Heart left ventricle (tissue), 16 donors: ENCODE results near the gene TNRC6C. TPM values are rescaled to one million over a fixed set of nuclear protein-coding genes. Genes with fewer than 3 reads are reported as not detected.

ENCODE experiments used
- ATAC-seq, 4 donors: fragments of 200-7000 bp; cut with Tn5 transposase; one replicate each; pipeline ENCODE4 v1.9.1; 2020 to 2022; ENCODE audit warnings: moderate library complexity in 4 of 4, mild to moderate bottlenecking in 3 of 4, moderate number of reproducible peaks in 1 of 4
- DNase-seq, 5 donors: peaks; one replicate each; pipeline ENCODE4 v3.0.0-alpha.2; 2020
- H3K27ac ChIP-seq, 12 donors: fragments of 200-600 bp; sonication (generic) in 4 of 12; one replicate each; pipeline versions ENCODE4 v1.5.0 to v1.8.0; 2016 to 2022; ENCODE audit warnings: mild to moderate bottlenecking in 2 of 12
- H3K27me3 ChIP-seq, 9 donors: fragments of 200-600 bp; sonication (generic) in 2 of 9; one replicate each; pipeline versions ENCODE4 v1.5.1 to v1.8.0; 2016 to 2022; ENCODE audit warnings: mild to moderate bottlenecking in 3 of 9
- H3K36me3 ChIP-seq, 9 donors: fragments of 200-600 bp; sonication (generic) in 2 of 9; one replicate each; pipeline versions ENCODE4 v1.5.0 to v1.8.0; 2018 to 2022; ENCODE audit warnings: mild to moderate bottlenecking in 2 of 9
- H3K4me1 ChIP-seq, 12 donors: fragments of 200-600 bp; sonication (generic) in 4 of 12; one replicate each; pipeline versions ENCODE4 v1.5.0 to v1.8.0; 2016 to 2022; ENCODE audit warnings: mild to moderate bottlenecking in 3 of 12
- H3K4me3 ChIP-seq, 12 donors: fragments of 200-600 bp; sonication (generic) in 4 of 12; one replicate each; pipeline versions ENCODE4 v1.5.0 to v1.8.0; 2017 to 2022; ENCODE audit warnings: mild to moderate bottlenecking in 9 of 12, moderate library complexity in 4 of 12
- H3K9me3 ChIP-seq, 12 donors: fragments of 200-600 bp; sonication (generic) in 4 of 12; one replicate each; pipeline versions ENCODE4 v1.5.0 to v1.8.0; 2016 to 2022; ENCODE audit warnings: mild to moderate bottlenecking in 1 of 12
- CTCF ChIP-seq, 12 donors: fragments of 200-600 bp; sonication (generic) in 4 of 12; IDR thresholded peaks; one replicate each; pipeline versions ENCODE4 v1.5.0 to v1.8.0; 2018 to 2022; ENCODE audit warnings: antibody characterized with exemption in 12 of 12, mild to moderate bottlenecking in 5 of 12
- POLR2A ChIP-seq, 2 donors: fragments of 450-650 bp; IDR thresholded peaks; one replicate each; pipeline ENCODE4 v1.6.1; 2017; ENCODE audit warnings: antibody characterized with exemption in 2 of 2, mild to moderate bottlenecking in 2 of 2, moderate library complexity in 2 of 2
- WGBS, 4 donors: extraction: QIAGEN DNeasy Blood & Tissue Kit in 2 of 4; methylation state at CpG; one replicate each; pipeline versions ENCODE4 v1.1.5 to v1.1.7; 2013 to 2018; 5-methylcytosine and 5-hydroxymethylcytosine counted together
- intact Hi-C, 10 donors: fragments of 100-400 bp; cut with DNase I; formaldehyde crosslinking; loops; one replicate each; pipeline versions ENCODE4 v1.11.1 to v1.14.2; 2022
- polyA plus RNA-seq, 2 donors: library from polyadenylated mRNA; stranded (reverse); fragments of 200-250 nt; gene quantifications; one replicate each; pipeline ENCODE4 v1.2.3, GENCODE V29; 2013
- total RNA-seq, 9 donors: library from RNA; depleted of rRNA in 2 of 9; stranded (reverse); fragments of >200 nt in 2 of 9; fragmentation: NEBNext Ultra II Directional in 3 of 9; extraction: Animal tissue kit (Norgen Biotek cat#: 25700) in 3 of 9; gene quantifications; one replicate each; pipeline versions ENCODE4 v1.1.0 to v1.2.4, GENCODE V29; 2016 to 2023
- donor health status: ischemic (EF 13 %, LVEDD 7.1; RV severe dilation, severe dysfunction).
- donor health status: healthy with polysubstance abuse.
- donor health status: DM: no; HTN: yes; CAD: no.
- donor health status: DM: no; HTN: no; CAD: no.
- donor health status: ischemic (EF 25% LVEDD 6.9; RV normal size, moderate dysfunction).
- donor health status: ischemic (EF 25% LVEDD 5.7; RV mildly dilated, moderate dysfunction).
- donor health status: healthy.
- donor health status: DM: yes; HTN: yes; CAD: no.
- donor health status: ischemic (EF 35%, LVEDD 5.7; RV mildly dilated, moderate dysfunction).
- donor health status: nonischemic (EF 11% LVEDD 7.7; RV severe dilation, severe dysfunction).
- donor health status: DM: yes; HTN: yes; CAD: no.
- donor health status: PGD.
- donor health status: ischemic (EF 29% LVEDD 5.4; RV normal size, mild dysfunction).
- donor health status: nonischemic (EF 23%, LVEDD 6.1; RV moderate dilation, normal function).

TNRC6C gene
- total and polyA plus RNA-seq, 11 donors, result 7.7 to 24.7 (median 19.0) TPM

- ATAC-seq (peak in 1 of 4 donors; percentile 45), DNase-seq (no peak)
- no peaks in the 10 kb centered on the region for H3K9me3 ChIP-seq
- TF ChIP-seq CTCF (IDR thresholded peaks at IDR 0.05), result no peak
- TF ChIP-seq POLR2A (IDR thresholded peaks at IDR 0.05), result no peak
- 88 to 94% (median 92%) methylated on average over 6 of the region's 6 CpGs for WGBS, 4 donors
- intact Hi-C loops, result no loop called here
- H3K27ac ChIP-seq, result no peak overlapping the region
- H3K27me3 ChIP-seq, result peaks cover 0 to 15% (median 0%) of the 10 kb centered on the region in 9 donors
- H3K4me1 ChIP-seq, result peaks cover 0 to 5% (median 0%) of the 10 kb centered on the region in 12 donors
- H3K36me3 ChIP-seq, result no peaks in the 10 kb centered on the region
- H3K4me3 ChIP-seq, result no peak overlapping the region
Observed at GRCh38 chr17:77946900-77947645, 11.4 kb upstream of the TNRC6C start.

GRCh38 chr17:77948690-77949114, 9.8 kb upstream of the TNRC6C start:
- WGBS, 4 donors, result 8 to 24% (median 21%) methylated on average over 3 of the region's 3 CpGs
- peaks cover 0 to 16% (median 0%) of the 10 kb centered on the region in 9 donors for H3K27me3 ChIP-seq

GRCh38 chr17:77951123-77951522, 7.4 kb upstream of the TNRC6C start:
- no peak for DNase-seq
- H3K4me1 ChIP-seq, result peaks cover 0 to 5% (median 0%) of the 10 kb centered on the region in 12 donors
- ATAC-seq, result no peak
- no peak for TF ChIP-seq POLR2A (IDR thresholded peaks at IDR 0.05)
- 77 to 82% (median 79%) methylated on average over 5 of the region's 5 CpGs for WGBS, 4 donors
- no peak overlapping the region for H3K27ac ChIP-seq
- no peaks in the 10 kb centered on the region for H3K9me3 ChIP-seq
- H3K4me3 ChIP-seq, result no peak overlapping the region
- H3K36me3 ChIP-seq, result no peaks in the 10 kb centered on the region
- H3K27me3 ChIP-seq, result peaks cover 0 to 18% (median 0%) of the 10 kb centered on the region in 9 donors
- intact Hi-C loops, result loop anchor here in 2 of 10 donors (10.0 kb wide), 2 partner anchors 156 to 176 kb away; no protein-coding TSS in a partner anchor

More at GRCh38 chr17:77948690-77949114, 9.8 kb upstream of the TNRC6C start:
- DNase-seq (peak in 1 of 5 donors; percentile 16), ATAC-seq (peak; percentile 55 to 77 (median 70))
- peaks cover 0 to 5% (median 0%) of the 10 kb centered on the region in 12 donors for H3K4me1 ChIP-seq
- no peaks in the 10 kb centered on the region for H3K36me3 ChIP-seq
- intact Hi-C loops, result no loop called here
- H3K9me3 ChIP-seq, result no peaks in the 10 kb centered on the region
- H3K27ac ChIP-seq, result no peak overlapping the region
- H3K4me3 ChIP-seq, result no peak overlapping the region
- TF ChIP-seq CTCF (IDR thresholded peaks at IDR 0.05) (no peak), POLR2A (IDR thresholded peaks at IDR 0.05) (no peak)

- intact Hi-C loops, result loop anchor here in 2 of 10 donors (10.0 kb wide), 2 partner anchors 158 to 178 kb away; no protein-coding TSS in a partner anchor
- Histone ChIP-seq H3K27me3 (peaks cover 0 to 23% (median 0%) of the 10 kb centered on the region in 9 donors), H3K9me3 (no peaks in the 10 kb centered on the region)
Observed at GRCh38 chr17:77952368-77952767, 6.1 kb upstream of the TNRC6C start.

More at GRCh38 chr17:77952368-77952767, 6.1 kb upstream of the TNRC6C start:
- DNase-seq, result no peak
- H3K4me1 ChIP-seq, result peaks cover 0 to 6% (median 0%) of the 10 kb centered on the region in 12 donors
- no peak for ATAC-seq
- H3K36me3 ChIP-seq, result no peaks in the 10 kb centered on the region
- TF ChIP-seq POLR2A (IDR thresholded peaks at IDR 0.05) (no peak), CTCF (IDR thresholded peaks at IDR 0.05) (no peak)
- H3K4me3 ChIP-seq, result no peak overlapping the region
- H3K27ac ChIP-seq, result no peak overlapping the region
- WGBS, 4 donors, result 88 to 94% (median 91%) methylated on average over 5 of the region's 5 CpGs
